ENCODE measurements around the gene CASP10. TPM values are rescaled to one million over a fixed set of nuclear protein-coding genes. Genes with fewer than 3 reads are reported as not detected.

The CASP10 gene
- total and polyA plus RNA-seq, 2 of the 8 experiments (the other 6 are each of a cell fraction or from before 2014, with no cell fraction given), result 2.3 to 4.0 TPM

DNA sequence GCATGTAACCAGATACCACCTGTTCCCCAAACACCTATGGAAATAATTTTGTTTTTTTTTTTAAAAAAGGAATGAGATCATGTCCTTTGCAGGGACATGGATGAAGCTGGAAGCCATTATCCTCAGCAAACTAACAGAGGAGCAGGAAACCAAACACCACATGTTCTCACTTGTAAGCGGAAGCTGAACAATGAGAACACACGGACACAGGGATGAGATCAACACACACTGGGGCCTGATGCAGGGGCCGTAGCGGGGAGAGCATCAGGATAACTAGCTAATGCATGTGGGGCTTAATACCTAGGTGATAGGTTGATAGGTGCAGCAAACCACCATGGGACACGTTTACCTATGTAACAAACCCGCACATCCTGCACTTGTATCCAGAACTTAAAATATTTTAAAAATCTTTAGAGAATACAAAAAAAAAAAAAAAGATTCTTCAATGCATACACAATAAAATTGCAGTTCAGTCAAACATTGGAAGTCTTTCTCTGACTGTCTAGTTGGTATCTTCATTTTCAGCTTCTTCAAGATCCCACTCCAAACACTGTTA, 11.6 kb upstream of the CASP10 start (continued):
- no peak for TF ChIP-seq CTBP2 (IDR thresholded peaks at IDR 0.05; ENCODE audit: borderline replicate concordance, insufficient read depth, insufficient read length, low read length)

Data from H1 (cell line).